Effector memory CD8-positive, alpha-beta T cell (primary cell): ENCODE results near the gene ITPKB.

Experiments used
- ATAC-seq: fragments of 150-1000 bp; cut with Tn5 transposase; replicated peaks from 2 replicates; pipeline ENCODE4 v1.10.0; 2021; ENCODE audit warnings: mild to moderate bottlenecking, moderate library complexity
- DNase-seq, 3 experiments: peaks; one replicate each; pipeline ENCODE4 v3.0.0; 2021
- H3K27ac Mint-ChIP-seq, 2 donors: one replicate each; pipeline ENCODE4 v1.8.0; 2022; ENCODE audit warnings: mild to moderate bottlenecking in 2 of 2, mixed read lengths in 2 of 2, moderate library complexity in 2 of 2
- H3K27me3 Mint-ChIP-seq, 2 donors: one replicate each; pipeline ENCODE4 v1.8.0; 2022; ENCODE audit warnings: mixed read lengths in 2 of 2
- H3K36me3 Mint-ChIP-seq: one replicate; pipeline ENCODE4 v1.8.0; 2022; ENCODE audit warnings: mild to moderate bottlenecking, moderate library complexity, mixed read lengths; ENCODE audit not compliant: insufficient read depth
- H3K4me1 Mint-ChIP-seq, 2 donors: one replicate each; pipeline ENCODE4 v1.8.0; 2022; ENCODE audit warnings: low read depth in 2 of 2, mixed read lengths in 2 of 2
- H3K4me3 Mint-ChIP-seq, 2 donors: one replicate each; pipeline ENCODE4 v1.8.0; 2022; ENCODE audit warnings: mild to moderate bottlenecking in 2 of 2, mixed read lengths in 2 of 2, moderate library complexity in 2 of 2
- H3K9me3 Mint-ChIP-seq, 2 donors: one replicate each; pipeline ENCODE4 v1.8.0; 2022; ENCODE audit warnings: mixed read lengths in 2 of 2

The ITPKB gene

GRCh38 chr1:226717256-226717909 lies 21.7 kb downstream of the ITPKB start:
- DNase-seq (no peak), ATAC-seq (peak; percentile 28)
- no peaks in the 10 kb centered on the region for H3K27me3 Mint-ChIP-seq
- peaks cover 0 to 3% of the 10 kb centered on the region in 2 donors for H3K9me3 Mint-ChIP-seq
- peaks cover 59 to 63% of the 10 kb centered on the region in 2 donors for H3K4me1 Mint-ChIP-seq
- H3K4me3 Mint-ChIP-seq, result peak overlapping the region; percentile 45 to 61
- peak overlapping the region; percentile 78 to 86 for H3K27ac Mint-ChIP-seq
- H3K36me3 Mint-ChIP-seq, result peaks cover 44% of the 10 kb centered on the region

GRCh38 chr1:226716577-226716976 lies 22.5 kb downstream of the ITPKB start:
- Mint-ChIP-seq H3K4me1 (peaks cover 58 to 67% of the 10 kb centered on the region in 2 donors), H3K27me3 (no peaks in the 10 kb centered on the region), H3K27ac (peak overlapping the region; percentile 78 to 86), H3K9me3 (peaks cover 0 to 3% of the 10 kb centered on the region in 2 donors), H3K4me3 (peak overlapping the region in 1 of 2 donors; percentile 61), H3K36me3 (peaks cover 44% of the 10 kb centered on the region)
- DNase-seq (no peak), ATAC-seq (no peak)

- no peaks in the 10 kb centered on the region for H3K27me3 Mint-ChIP-seq
- no peak overlapping the region for H3K4me3 Mint-ChIP-seq
- peak overlapping the region; percentile 91 to 95 for H3K27ac Mint-ChIP-seq
- DNase-seq, result no peak
- no peak for ATAC-seq
- peaks cover 58% of the 10 kb centered on the region for H3K36me3 Mint-ChIP-seq
- H3K4me1 Mint-ChIP-seq, result peaks cover 60 to 76% of the 10 kb centered on the region in 2 donors
- peaks cover 0 to 3% of the 10 kb centered on the region in 2 donors for H3K9me3 Mint-ChIP-seq
These were observed 24.9 kb downstream of the ITPKB start for GRCh38 chr1:226714148-226714547.

- Mint-ChIP-seq H3K9me3 (peaks cover 0 to 3% of the 10 kb centered on the region in 2 donors), H3K4me1 (peaks cover 67 to 79% of the 10 kb centered on the region in 2 donors), H3K27me3 (no peaks in the 10 kb centered on the region), H3K36me3 (peaks cover 54% of the 10 kb centered on the region), H3K4me3 (peak overlapping the region; percentile 58 to 79), H3K27ac (peak overlapping the region; percentile 91 to 95)
- DNase-seq (no peak), ATAC-seq (peak; percentile 26)
These were observed 26.2 kb downstream of the ITPKB start for GRCh38 chr1:226712742-226713419.

- DNase-seq (peak; percentile 43 to 52 (median 47)), ATAC-seq (peak; percentile 86)
- Mint-ChIP-seq H3K27me3 (no peaks in the 10 kb centered on the region), H3K9me3 (peaks cover 0 to 3% of the 10 kb centered on the region in 2 donors), H3K27ac (peak overlapping the region; percentile 91 to 95), H3K4me1 (peaks cover 67 to 77% of the 10 kb centered on the region in 2 donors), H3K4me3 (peak overlapping the region; percentile 58 to 79), H3K36me3 (peaks cover 57% of the 10 kb centered on the region)
These were observed 26.9 kb downstream of the ITPKB start for GRCh38 chr1:226711976-226712741.

- DNase-seq (no peak), ATAC-seq (no peak)
- Mint-ChIP-seq H3K27me3 (no peaks in the 10 kb centered on the region), H3K4me1 (peaks cover 65 to 77% of the 10 kb centered on the region in 2 donors), H3K36me3 (peaks cover 72% of the 10 kb centered on the region), H3K4me3 (peak overlapping the region; percentile 58 to 79), H3K27ac (peak overlapping the region; percentile 91 to 95), H3K9me3 (peaks cover 0 to 3% of the 10 kb centered on the region in 2 donors)
These were observed 28.6 kb downstream of the ITPKB start for GRCh38 chr1:226710501-226710900.

- Mint-ChIP-seq H3K9me3 (peaks cover 0 to 3% of the 10 kb centered on the region in 2 donors), H3K36me3 (peaks cover 78% of the 10 kb centered on the region), H3K4me1 (peaks cover 64 to 73% of the 10 kb centered on the region in 2 donors), H3K27ac (peak overlapping the region; percentile 91 to 95), H3K27me3 (no peaks in the 10 kb centered on the region), H3K4me3 (peak overlapping the region; percentile 49 to 58)
- ATAC-seq (no peak), DNase-seq (no peak)
These were observed 29.1 kb downstream of the ITPKB start for GRCh38 chr1:226709953-226710352.

- Mint-ChIP-seq H3K27ac (peak overlapping the region; percentile 91 to 95), H3K4me3 (peak overlapping the region; percentile 49 to 58), H3K4me1 (peaks cover 55 to 70% of the 10 kb centered on the region in 2 donors), H3K27me3 (no peaks in the 10 kb centered on the region), H3K9me3 (no peaks in the 10 kb centered on the region), H3K36me3 (peaks cover 85% of the 10 kb centered on the region)
- no peak for DNase-seq
- no peak for ATAC-seq
These were observed 30.1 kb downstream of the ITPKB start for GRCh38 chr1:226708967-226709396.

GRCh38 chr1:226708342-226708780 lies 30.7 kb downstream of the ITPKB start:
- no peak for DNase-seq

GRCh38 chr1:226706684-226707083 lies 32.4 kb downstream of the ITPKB start:
- H3K4me3 Mint-ChIP-seq, result no peak overlapping the region
- peak overlapping the region in 1 of 2 donors; percentile 58 for H3K27ac Mint-ChIP-seq
- ATAC-seq (no peak), DNase-seq (no peak)
- H3K36me3 Mint-ChIP-seq, result peaks cover 82% of the 10 kb centered on the region
- no peaks in the 10 kb centered on the region for H3K27me3 Mint-ChIP-seq
- H3K9me3 Mint-ChIP-seq, result no peaks in the 10 kb centered on the region
- H3K4me1 Mint-ChIP-seq, result peaks cover 44 to 65% of the 10 kb centered on the region in 2 donors

More at GRCh38 chr1:226708342-226708780, 30.7 kb downstream of the ITPKB start:
- peaks cover 87% of the 10 kb centered on the region for H3K36me3 Mint-ChIP-seq
- peaks cover 49 to 68% of the 10 kb centered on the region in 2 donors for H3K4me1 Mint-ChIP-seq
- peak overlapping the region; percentile 49 to 51 for H3K4me3 Mint-ChIP-seq
- no peaks in the 10 kb centered on the region for H3K9me3 Mint-ChIP-seq
- no peak for ATAC-seq
- H3K27ac Mint-ChIP-seq, result peak overlapping the region; percentile 91 to 95
- no peaks in the 10 kb centered on the region for H3K27me3 Mint-ChIP-seq

GRCh38 chr1:226704169-226704937 lies 34.7 kb downstream of the ITPKB start:
- no peak for ATAC-seq
- Mint-ChIP-seq H3K4me1 (peaks cover 40 to 60% of the 10 kb centered on the region in 2 donors), H3K27ac (peak overlapping the region; percentile 93), H3K9me3 (no peaks in the 10 kb centered on the region), H3K4me3 (peak overlapping the region; percentile 73 to 76), H3K36me3 (peaks cover 63% of the 10 kb centered on the region), H3K27me3 (no peaks in the 10 kb centered on the region)
- no peak for DNase-seq

GRCh38 chr1:226702957-226703831 lies 35.9 kb downstream of the ITPKB start:
- Mint-ChIP-seq H3K27ac (peak overlapping the region; percentile 93), H3K9me3 (no peaks in the 10 kb centered on the region), H3K27me3 (no peaks in the 10 kb centered on the region), H3K4me1 (peaks cover 37 to 61% of the 10 kb centered on the region in 2 donors), H3K4me3 (peak overlapping the region; percentile 73 to 76), H3K36me3 (peaks cover 53% of the 10 kb centered on the region)
- DNase-seq, result peak; percentile 69 to 81 (median 80)
- ATAC-seq, result peak; percentile 87
